GM21515 (cell line): ENCODE results near the gene MAPKAPK2.

ENCODE experiments used
- ATAC-seq: cut with Tn5 transposase; IDR thresholded peaks from one replicate; pipeline ENCODE4 v1.9.1; 2021; ENCODE audit not compliant: unreplicated experiment

Gene MAPKAPK2

GRCh38 chr1:206717674-206717989, 32.9 kb downstream of the MAPKAPK2 start:
- no peak for ATAC-seq

- ATAC-seq = no peak
Measured at GRCh38 chr1:206719169-206719839, 34.6 kb downstream of the MAPKAPK2 start.

- ATAC-seq = no peak
Measured at GRCh38 chr1:206721454-206721853, 36.7 kb downstream of the MAPKAPK2 start.

- no peak for ATAC-seq
Measured at GRCh38 chr1:206722751-206723461, 38.2 kb downstream of the MAPKAPK2 start.

- no peak for ATAC-seq
Measured at GRCh38 chr1:206723462-206723804, 38.7 kb downstream of the MAPKAPK2 start.

GRCh38 chr1:206723805-206724472, 39.2 kb downstream of the MAPKAPK2 start:
- ATAC-seq = no peak

- no peak for ATAC-seq
Measured at GRCh38 chr1:206725109-206725963, 40.6 kb downstream of the MAPKAPK2 start.

GRCh38 chr1:206727981-206728696, 43.4 kb downstream of the MAPKAPK2 start:
- no peak for ATAC-seq

GRCh38 chr1:206728697-206728987, 43.9 kb downstream of the MAPKAPK2 start:
- ATAC-seq = no peak

- ATAC-seq = no peak
Measured at GRCh38 chr1:206729050-206729449, 44.3 kb downstream of the MAPKAPK2 start.

- ATAC-seq = no peak
Measured at GRCh38 chr1:206729507-206729906, 44.8 kb downstream of the MAPKAPK2 start.

GRCh38 chr1:206732508-206732907, 47.8 kb downstream of the MAPKAPK2 start:
- ATAC-seq = no peak

GRCh38 chr1:206732992-206733391, 48.3 kb downstream of the MAPKAPK2 start:
- no peak for ATAC-seq

GRCh38 chr1:206734499-206735142, 49.9 kb downstream of the MAPKAPK2 start:
- ATAC-seq = no peak

GRCh38 chr1:206735553-206736031, 50.9 kb downstream of the MAPKAPK2 start:
- no peak for ATAC-seq

GRCh38 chr1:206736878-206737728, 52.4 kb downstream of the MAPKAPK2 start:
- ATAC-seq = no peak

GRCh38 chr1:206737729-206738201, 53.1 kb downstream of the MAPKAPK2 start:
- ATAC-seq = no peak

GRCh38 chr1:206738370-206739366, 54.0 kb downstream of the MAPKAPK2 start:
- no peak for ATAC-seq
